ENCODE results near the gene NACA.

DNA sequence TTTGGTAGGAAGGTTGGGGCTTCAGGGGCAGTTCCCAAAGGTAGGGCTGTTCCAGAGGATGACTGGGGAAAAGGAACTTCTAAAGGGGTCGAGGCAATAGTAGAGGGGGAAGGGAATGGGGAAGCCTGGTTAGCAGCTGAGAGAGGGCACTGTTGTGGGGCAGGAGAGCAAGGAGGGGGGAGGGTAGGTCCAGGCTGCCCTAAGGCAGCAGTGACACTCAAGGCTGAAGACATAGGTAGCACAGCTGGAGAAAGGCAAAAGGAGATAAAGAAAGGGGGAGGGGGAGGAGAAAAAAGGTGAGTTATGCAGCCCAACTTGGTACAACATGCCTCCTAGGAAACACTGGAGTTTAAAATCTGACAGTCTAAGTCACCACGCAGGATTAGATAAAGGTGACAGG, 3.9 kb downstream of the NACA start:
- TF ChIP-seq EZH2 (IDR thresholded peaks at IDR 0.05) (no peak), POLR2AphosphoS5 (IDR thresholded peaks at IDR 0.05; ENCODE audit: borderline replicate concordance, low read depth, low read length) (peak; percentile 15; the same call in 1 of the 2 replicates), FOXP2 (optimal IDR thresholded peaks at IDR 0.05; ENCODE audit: control extremely low read depth, extremely low read length, insufficient read depth) (no peak)
